ENCODE results near the gene ZNF276.

GRCh38 chr16:89748076-89748475 lies 26.7 kb downstream of the ZNF276 start:
- no peak for TF ChIP-seq CTCF (IDR thresholded peaks at IDR 0.05)
- no peak for TF ChIP-seq POLR2A (IDR thresholded peaks at IDR 0.05)
- no peak for TF ChIP-seq POLR2AphosphoS5 (IDR thresholded peaks at IDR 0.05)
